H9 (cell line): ENCODE measurements around the gene FMC1. TPM values are rescaled to one million over a fixed set of nuclear protein-coding genes. Genes with fewer than 3 reads are reported as not detected.

Experiments used
- DNase-seq: peaks from one replicate; pipeline ENCODE4 v3.0.0-alpha.2; 2017
- H2AFZ ChIP-seq: one replicate; pipeline ENCODE4 v1.6.1; 2013; ENCODE audit warnings: mild to moderate bottlenecking, low read length, control low read depth, moderate library complexity
- H2AK5ac ChIP-seq: 2 replicates; pipeline ENCODE4 v1.6.1; 2013; ENCODE audit warnings: low read length, control low read depth, mixed read lengths; ENCODE audit not compliant: insufficient read length
- H2BK120ac ChIP-seq: one replicate; pipeline ENCODE4 v1.6.1; 2013; ENCODE audit warnings: low read depth, mild to moderate bottlenecking, low read length, control low read depth, inconsistent platforms; ENCODE audit not compliant: poor library complexity, severe bottlenecking
- H2BK12ac ChIP-seq: 2 replicates; pipeline ENCODE4 v1.6.1; 2013; ENCODE audit warnings: low read length, control low read depth, mixed read lengths, low read depth; ENCODE audit not compliant: insufficient read length
- H2BK15ac ChIP-seq: 2 replicates; pipeline ENCODE4 v1.6.1; 2013; ENCODE audit warnings: low read depth, low read length, control low read depth
- H2BK20ac ChIP-seq: one replicate; pipeline ENCODE4 v1.6.1; 2013; ENCODE audit warnings: low read depth, mild to moderate bottlenecking, low read length, control low read depth, inconsistent platforms; ENCODE audit not compliant: poor library complexity, severe bottlenecking
- H2BK5ac ChIP-seq: 2 replicates; pipeline ENCODE4 v1.6.1; 2013; ENCODE audit warnings: low read length, control low read depth, mixed read lengths; ENCODE audit not compliant: insufficient read length
- H3K14ac ChIP-seq: 2 replicates; pipeline ENCODE4 v1.6.1; 2013; ENCODE audit warnings: low read length, control low read depth; ENCODE audit not compliant: insufficient read depth
- H3K18ac ChIP-seq: 2 replicates; pipeline ENCODE4 v1.6.1; 2013; ENCODE audit warnings: low read depth, mild to moderate bottlenecking, mixed read lengths, low read length, control low read depth; ENCODE audit not compliant: insufficient read length
- H3K23ac ChIP-seq: 2 replicates; pipeline ENCODE4 v1.6.1; 2013; ENCODE audit warnings: low read length, control low read depth, mixed read lengths, low read depth; ENCODE audit not compliant: insufficient read length
- H3K23me2 ChIP-seq: 2 replicates; pipeline ENCODE4 v1.6.1; 2013; ENCODE audit warnings: low read depth, mild to moderate bottlenecking, mixed read lengths, low read length, control low read depth; ENCODE audit not compliant: insufficient read length, poor library complexity, severe bottlenecking
- H3K27ac ChIP-seq: 2 replicates; pipeline ENCODE4 v1.5.1; 2013; ENCODE audit warnings: low read length, control low read depth, mixed read lengths, low read depth; ENCODE audit not compliant: insufficient read length
- H3K27me3 ChIP-seq: 2 replicates; pipeline ENCODE4 v1.6.1; 2013; ENCODE audit warnings: low read length, control low read depth, inconsistent platforms; ENCODE audit not compliant: insufficient read depth
- H3K4ac ChIP-seq: 2 replicates; pipeline ENCODE4 v1.6.1; 2013; ENCODE audit warnings: low read depth, mild to moderate bottlenecking, control low read depth, inconsistent platforms, low read length, moderate library complexity
- H3K4me1 ChIP-seq: 2 replicates; pipeline ENCODE4 v1.6.1; 2013; ENCODE audit warnings: low read length, control low read depth, inconsistent platforms; ENCODE audit not compliant: insufficient read depth
- H3K4me2 ChIP-seq: 2 replicates; pipeline ENCODE4 v1.6.1; 2013; ENCODE audit warnings: low read length, control low read depth, mixed read lengths; ENCODE audit not compliant: insufficient read length, insufficient read depth
- H3K56ac ChIP-seq: 2 replicates; pipeline ENCODE4 v1.6.1; 2013; ENCODE audit warnings: low read depth, mild to moderate bottlenecking, mixed read lengths, low read length, control low read depth; ENCODE audit not compliant: insufficient read length
- H3K79me1 ChIP-seq: 2 replicates; pipeline ENCODE4 v1.6.1; 2013; ENCODE audit warnings: low read depth, mild to moderate bottlenecking, moderate library complexity, low read length, control low read depth, inconsistent platforms; ENCODE audit not compliant: insufficient read depth, poor library complexity, severe bottlenecking
- H3K79me2 ChIP-seq: 2 replicates; pipeline ENCODE4 v1.6.1; 2013; ENCODE audit warnings: low read length, control low read depth, inconsistent platforms; ENCODE audit not compliant: insufficient read depth
- H3K9ac ChIP-seq: 2 replicates; pipeline ENCODE4 v1.6.1; 2013; ENCODE audit warnings: low read length, control low read depth, mixed read lengths; ENCODE audit not compliant: insufficient read length; ENCODE audit errors: extremely low read depth
- H3K9me3 ChIP-seq: one replicate; pipeline ENCODE4 v1.6.1; 2013; ENCODE audit warnings: low read depth, low read length, inconsistent platforms; ENCODE audit not compliant: control insufficient read depth
- H3T11ph ChIP-seq: one replicate; pipeline ENCODE4 v1.6.1; 2013; ENCODE audit warnings: mild to moderate bottlenecking, low read length, control low read depth, inconsistent platforms
- H4K20me1 ChIP-seq: one replicate; pipeline ENCODE4 v1.6.1; 2013; ENCODE audit not compliant: control insufficient read depth, insufficient read length, insufficient read depth
- H4K5ac ChIP-seq: 2 replicates; pipeline ENCODE4 v1.6.1; 2013; ENCODE audit warnings: low read depth, mild to moderate bottlenecking, mixed read lengths, low read length, control low read depth; ENCODE audit not compliant: insufficient read length
- H4K8ac ChIP-seq: replicated peaks from 2 replicates; pipeline ENCODE4 v1.6.1; 2013; ENCODE audit warnings: low read length, control low read depth, mixed read lengths, low read depth; ENCODE audit not compliant: insufficient read length
- H4K91ac ChIP-seq: 2 replicates; pipeline ENCODE4 v1.6.1; 2013; ENCODE audit warnings: low read depth, mild to moderate bottlenecking, moderate library complexity, mixed read lengths, low read length, control low read depth; ENCODE audit not compliant: insufficient read length
- H3K27ac Mint-ChIP-seq, 3 experiments: 2 replicates in 2 of 3; 3 replicates in 1 of 3; pipeline ENCODE4 v1.8.0; 2020 to 2021; ENCODE audit warnings: mixed read lengths in 3 of 3, mild to moderate bottlenecking in 1 of 3, moderate library complexity in 1 of 3
- H3K27me3 Mint-ChIP-seq: 2 replicates; pipeline ENCODE4 v1.8.0; 2021; ENCODE audit warnings: low read depth, mild to moderate bottlenecking, moderate library complexity, mixed read lengths
- H3K36me3 Mint-ChIP-seq, 3 experiments: 2 replicates in 2 of 3; 3 replicates in 1 of 3; pipeline ENCODE4 v1.8.0; 2020 to 2021; ENCODE audit warnings: low read depth in 3 of 3, mixed read lengths in 3 of 3; ENCODE audit not compliant: insufficient read depth in 1 of 3
- H3K4me1 Mint-ChIP-seq, 2 experiments: 2 replicates each; pipeline ENCODE4 v1.8.0; 2020; ENCODE audit warnings: mixed read lengths in 2 of 2
- H3K4me3 Mint-ChIP-seq, 2 experiments: 2 replicates in 1 of 2; 3 replicates in 1 of 2; pipeline ENCODE4 v1.8.0; 2020 to 2021; ENCODE audit warnings: mild to moderate bottlenecking in 2 of 2, mixed read lengths in 2 of 2, moderate library complexity in 1 of 2
- H3K9me3 Mint-ChIP-seq, 2 experiments: 2 replicates in 1 of 2; 3 replicates in 1 of 2; pipeline ENCODE4 v1.8.0; 2020; ENCODE audit warnings: mild to moderate bottlenecking in 2 of 2, mixed read lengths in 2 of 2, moderate library complexity in 1 of 2
- WGBS: extraction: QIAGEN DNeasy Blood & Tissue Kit; methylation state at CpG from one replicate; pipeline ENCODE4 v1.1.7; 2013; ENCODE audit warnings: missing lambda C conversion rate, low lambda C conversion rate, mixed read lengths; ENCODE audit not compliant: insufficient read length; ENCODE audit errors: extremely low coverage; 5-methylcytosine and 5-hydroxymethylcytosine counted together
- total RNA-seq: library from RNA; stranded (reverse); gene quantifications from 2 replicates; pipeline ENCODE4 v1.2.1, GENCODE V29; 2021
- TF ChIP-seq, protein P1 (sequence below): fragments of 200-600 bp; sonication (generic); conservative IDR thresholded peaks from 3 replicates; pipeline ENCODE4 v1.8.0; 2021; ENCODE audit warnings: antibody characterized with exemption, mild to moderate bottlenecking

FMC1 gene
- total RNA-seq, 1 experiment from 2014 or later: 10.9 TPM

DNA sequence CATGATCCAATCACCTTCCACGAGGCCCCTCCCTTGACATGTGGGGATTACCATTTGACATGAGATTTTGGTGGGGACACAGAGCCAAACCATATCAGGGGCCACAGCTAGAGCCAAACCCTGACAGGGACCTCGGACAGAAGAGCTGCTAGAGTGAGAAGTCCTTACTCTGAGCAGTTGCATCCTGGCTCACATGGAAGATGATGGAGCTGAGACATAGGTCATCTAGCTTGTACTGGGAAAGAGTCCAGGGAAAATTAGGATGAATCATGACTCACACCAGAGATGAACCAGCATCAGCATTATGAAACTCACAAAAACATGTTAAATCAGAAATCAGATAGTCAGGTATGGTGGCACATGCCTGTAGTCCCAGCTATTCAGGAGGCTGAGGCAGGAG is 12.8 kb upstream of the FMC1 start:
- H2AFZ ChIP-seq: no peak overlapping the region

More for the DNA sequence above, 12.8 kb upstream of the FMC1 start:
- no peaks in the 10 kb centered on the region for H3K4me1 Mint-ChIP-seq
- Histone ChIP-seq H4K20me1 (no peaks in the 10 kb centered on the region), H3K23me2 (no peaks in the 10 kb centered on the region), H3K56ac (no peak overlapping the region), H2BK12ac (no peak overlapping the region), H3K4ac (no peak overlapping the region), H4K8ac (no peak overlapping the region), H3K14ac (no peak overlapping the region), H3K18ac (no peak overlapping the region), H4K91ac (no peak overlapping the region), H2BK20ac (no peak overlapping the region), H3K4me2 (no peak overlapping the region), H3K27ac (no peak overlapping the region), H3K79me2 (no peaks in the 10 kb centered on the region), H2BK15ac (no peak overlapping the region), H3K9me3 (no peaks in the 10 kb centered on the region), H2BK5ac (no peak overlapping the region), H3K27me3 (no peaks in the 10 kb centered on the region), H3T11ph (no peak overlapping the region), H3K9ac (no peak overlapping the region), H3K4me1 (no peaks in the 10 kb centered on the region), H2AK5ac (no peak overlapping the region), H3K79me1 (no peaks in the 10 kb centered on the region), H2BK120ac (no peak overlapping the region), H3K23ac (no peak overlapping the region), H4K5ac (no peak overlapping the region)
- WGBS: no CpG with 5 or more reads among the region's 2 CpGs
- H3K9me3 Mint-ChIP-seq: no peaks in the 10 kb centered on the region
- H3K36me3 Mint-ChIP-seq: no peaks in the 10 kb centered on the region
- TF ChIP-seq, protein P1, sequence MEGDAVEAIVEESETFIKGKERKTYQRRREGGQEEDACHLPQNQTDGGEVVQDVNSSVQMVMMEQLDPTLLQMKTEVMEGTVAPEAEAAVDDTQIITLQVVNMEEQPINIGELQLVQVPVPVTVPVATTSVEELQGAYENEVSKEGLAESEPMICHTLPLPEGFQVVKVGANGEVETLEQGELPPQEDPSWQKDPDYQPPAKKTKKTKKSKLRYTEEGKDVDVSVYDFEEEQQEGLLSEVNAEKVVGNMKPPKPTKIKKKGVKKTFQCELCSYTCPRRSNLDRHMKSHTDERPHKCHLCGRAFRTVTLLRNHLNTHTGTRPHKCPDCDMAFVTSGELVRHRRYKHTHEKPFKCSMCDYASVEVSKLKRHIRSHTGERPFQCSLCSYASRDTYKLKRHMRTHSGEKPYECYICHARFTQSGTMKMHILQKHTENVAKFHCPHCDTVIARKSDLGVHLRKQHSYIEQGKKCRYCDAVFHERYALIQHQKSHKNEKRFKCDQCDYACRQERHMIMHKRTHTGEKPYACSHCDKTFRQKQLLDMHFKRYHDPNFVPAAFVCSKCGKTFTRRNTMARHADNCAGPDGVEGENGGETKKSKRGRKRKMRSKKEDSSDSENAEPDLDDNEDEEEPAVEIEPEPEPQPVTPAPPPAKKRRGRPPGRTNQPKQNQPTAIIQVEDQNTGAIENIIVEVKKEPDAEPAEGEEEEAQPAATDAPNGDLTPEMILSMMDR: no peak
- no peak overlapping the region; a peak in 1 of 7 replicates for H3K27ac Mint-ChIP-seq
- no peak for DNase-seq
- peaks cover 5% of the 10 kb centered on the region; the same call in 1 of the 2 replicates for H3K27me3 Mint-ChIP-seq
- H3K4me3 Mint-ChIP-seq: no peak overlapping the region
